Measurements from ENCODE around the gene MUC4. TPM values are rescaled to one million over a fixed set of nuclear protein-coding genes. Genes with fewer than 3 reads are reported as not detected.

The MUC4 gene
- total and polyA plus RNA-seq, 2 experiments from 2014 or later, result 1.3 TPM

DNA sequence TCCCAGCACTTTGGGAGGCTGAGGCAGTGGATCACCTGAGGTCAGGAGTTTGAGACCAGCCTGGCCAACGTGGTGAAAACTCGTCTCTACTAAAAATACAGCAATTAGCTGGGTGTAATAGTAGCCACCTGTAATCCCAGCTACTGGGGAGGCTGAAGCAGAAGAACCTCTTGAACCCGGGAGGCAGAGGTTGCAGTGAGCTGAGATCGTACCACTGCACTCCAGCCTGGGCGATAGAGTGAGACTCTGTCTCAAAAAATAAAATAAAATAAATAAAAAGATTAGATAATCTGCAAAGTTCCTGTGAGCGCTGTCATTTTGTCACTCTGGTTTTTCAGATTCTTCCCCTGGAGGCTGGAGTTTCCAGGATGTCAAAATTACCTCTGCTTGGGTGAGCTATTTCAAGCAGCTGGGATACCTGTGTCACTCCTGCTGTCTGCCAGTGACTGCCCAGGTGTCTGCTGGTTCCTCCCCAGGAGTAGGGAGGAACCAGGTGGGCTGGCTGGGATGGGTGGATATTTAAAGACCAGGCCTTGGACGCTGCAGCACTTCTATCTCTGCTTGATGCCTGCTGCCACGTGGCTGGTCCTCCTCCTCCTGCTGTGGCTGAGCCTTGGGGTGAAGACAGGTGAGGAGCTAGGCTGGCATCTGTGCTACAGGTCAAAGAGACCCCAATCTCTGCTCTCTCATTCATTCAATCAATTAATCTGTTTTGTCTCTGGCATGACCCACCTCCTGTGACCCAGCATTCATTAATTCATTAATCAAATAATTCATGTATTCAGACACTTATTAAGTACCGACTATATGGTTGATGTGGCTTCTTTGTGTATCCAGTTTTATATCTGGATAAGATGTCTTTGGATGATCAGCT is 110.5 kb downstream of the MUC4 start:
- peaks cover 3% of the 10 kb centered on the region for H3K27me3 Mint-ChIP-seq (ENCODE audit: insufficient read depth, low read depth, poor library complexity)
- no peaks in the 10 kb centered on the region for H3F3A ChIP-seq (replicated peaks; ENCODE audit: low read depth)
- no peak overlapping the region for H3K4me3 Mint-ChIP-seq
- ATAC-seq (no peak), DNase-seq (ENCODE audit: low spot score) (no peak)
- no peak overlapping the region for H3K27ac ChIP-seq (ENCODE audit: low read depth)
- H3K9me3 Mint-ChIP-seq, result no peaks in the 10 kb centered on the region
- H3K36me3 ChIP-seq (ENCODE audit: insufficient read depth), result no peaks in the 10 kb centered on the region
- no peaks in the 10 kb centered on the region; the same call in 1 of the 2 replicates for H4K20me1 ChIP-seq (replicated peaks; ENCODE audit: insufficient read depth)
- H3K36me3 Mint-ChIP-seq (ENCODE audit: low read depth), result peaks cover 1% of the 10 kb centered on the region; the same call in 1 of the 3 replicates
- no peak overlapping the region for H2AFZ ChIP-seq
- H3K4me1 ChIP-seq (ENCODE audit: insufficient read depth), result peaks cover 18% of the 10 kb centered on the region; the same call in 1 of the 2 replicates
- H3K4me2 ChIP-seq, result no peak overlapping the region
- TF ChIP-seq, protein P1, sequence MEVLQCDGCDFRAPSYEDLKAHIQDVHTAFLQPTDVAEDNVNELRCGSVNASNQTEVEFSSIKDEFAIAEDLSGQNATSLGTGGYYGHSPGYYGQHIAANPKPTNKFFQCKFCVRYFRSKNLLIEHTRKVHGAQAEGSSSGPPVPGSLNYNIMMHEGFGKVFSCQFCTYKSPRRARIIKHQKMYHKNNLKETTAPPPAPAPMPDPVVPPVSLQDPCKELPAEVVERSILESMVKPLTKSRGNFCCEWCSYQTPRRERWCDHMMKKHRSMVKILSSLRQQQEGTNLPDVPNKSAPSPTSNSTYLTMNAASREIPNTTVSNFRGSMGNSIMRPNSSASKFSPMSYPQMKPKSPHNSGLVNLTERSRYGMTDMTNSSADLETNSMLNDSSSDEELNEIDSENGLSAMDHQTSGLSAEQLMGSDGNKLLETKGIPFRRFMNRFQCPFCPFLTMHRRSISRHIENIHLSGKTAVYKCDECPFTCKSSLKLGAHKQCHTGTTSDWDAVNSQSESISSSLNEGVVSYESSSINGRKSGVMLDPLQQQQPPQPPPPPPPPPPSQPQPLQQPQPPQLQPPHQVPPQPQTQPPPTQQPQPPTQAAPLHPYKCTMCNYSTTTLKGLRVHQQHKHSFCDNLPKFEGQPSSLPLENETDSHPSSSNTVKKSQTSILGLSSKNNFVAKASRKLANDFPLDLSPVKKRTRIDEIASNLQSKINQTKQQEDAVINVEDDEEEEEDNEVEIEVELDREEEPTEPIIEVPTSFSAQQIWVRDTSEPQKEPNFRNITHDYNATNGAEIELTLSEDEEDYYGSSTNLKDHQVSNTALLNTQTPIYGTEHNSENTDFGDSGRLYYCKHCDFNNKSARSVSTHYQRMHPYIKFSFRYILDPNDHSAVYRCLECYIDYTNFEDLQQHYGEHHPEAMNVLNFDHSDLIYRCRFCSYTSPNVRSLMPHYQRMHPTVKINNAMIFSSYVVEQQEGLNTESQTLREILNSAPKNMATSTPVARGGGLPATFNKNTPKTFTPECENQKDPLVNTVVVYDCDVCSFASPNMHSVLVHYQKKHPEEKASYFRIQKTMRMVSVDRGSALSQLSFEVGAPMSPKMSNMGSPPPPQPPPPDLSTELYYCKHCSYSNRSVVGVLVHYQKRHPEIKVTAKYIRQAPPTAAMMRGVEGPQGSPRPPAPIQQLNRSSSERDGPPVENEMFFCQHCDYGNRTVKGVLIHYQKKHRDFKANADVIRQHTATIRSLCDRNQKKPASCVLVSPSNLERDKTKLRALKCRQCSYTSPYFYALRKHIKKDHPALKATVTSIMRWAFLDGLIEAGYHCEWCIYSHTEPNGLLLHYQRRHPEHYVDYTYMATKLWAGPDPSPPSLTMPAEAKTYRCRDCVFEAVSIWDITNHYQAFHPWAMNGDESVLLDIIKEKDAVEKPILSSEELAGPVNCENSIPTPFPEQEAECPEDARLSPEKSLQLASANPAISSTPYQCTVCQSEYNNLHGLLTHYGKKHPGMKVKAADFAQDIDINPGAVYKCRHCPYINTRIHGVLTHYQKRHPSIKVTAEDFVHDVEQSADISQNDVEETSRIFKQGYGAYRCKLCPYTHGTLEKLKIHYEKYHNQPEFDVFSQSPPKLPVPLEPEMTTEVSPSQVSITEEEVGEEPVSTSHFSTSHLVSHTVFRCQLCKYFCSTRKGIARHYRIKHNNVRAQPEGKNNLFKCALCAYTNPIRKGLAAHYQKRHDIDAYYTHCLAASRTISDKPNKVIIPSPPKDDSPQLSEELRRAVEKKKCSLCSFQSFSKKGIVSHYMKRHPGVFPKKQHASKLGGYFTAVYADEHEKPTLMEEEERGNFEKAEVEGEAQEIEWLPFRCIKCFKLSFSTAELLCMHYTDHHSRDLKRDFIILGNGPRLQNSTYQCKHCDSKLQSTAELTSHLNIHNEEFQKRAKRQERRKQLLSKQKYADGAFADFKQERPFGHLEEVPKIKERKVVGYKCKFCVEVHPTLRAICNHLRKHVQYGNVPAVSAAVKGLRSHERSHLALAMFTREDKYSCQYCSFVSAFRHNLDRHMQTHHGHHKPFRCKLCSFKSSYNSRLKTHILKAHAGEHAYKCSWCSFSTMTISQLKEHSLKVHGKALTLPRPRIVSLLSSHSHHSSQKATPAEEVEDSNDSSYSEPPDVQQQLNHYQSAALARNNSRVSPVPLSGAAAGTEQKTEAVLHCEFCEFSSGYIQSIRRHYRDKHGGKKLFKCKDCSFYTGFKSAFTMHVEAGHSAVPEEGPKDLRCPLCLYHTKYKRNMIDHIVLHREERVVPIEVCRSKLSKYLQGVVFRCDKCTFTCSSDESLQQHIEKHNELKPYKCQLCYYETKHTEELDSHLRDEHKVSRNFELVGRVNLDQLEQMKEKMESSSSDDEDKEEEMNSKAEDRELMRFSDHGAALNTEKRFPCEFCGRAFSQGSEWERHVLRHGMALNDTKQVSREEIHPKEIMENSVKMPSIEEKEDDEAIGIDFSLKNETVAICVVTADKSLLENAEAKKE (CRISPR knock-in tag; IDR thresholded peaks at IDR 0.05), result no peak
- TF ChIP-seq NANOG (IDR thresholded peaks at IDR 0.05; ENCODE audit: borderline replicate concordance) (no peak), EZH2 (IDR thresholded peaks at IDR 0.05; ENCODE audit: low read depth, unreplicated experiment) (no peak), POLR2AphosphoS5 (IDR thresholded peaks at IDR 0.05; ENCODE audit: low read depth) (no peak), ZNF114 (CRISPR knock-in tag; IDR thresholded peaks at IDR 0.05) (no peak), CREB1 (CRISPR knock-in tag; IDR thresholded peaks at IDR 0.05; ENCODE audit: low read depth) (no peak)
- TF ChIP-seq, protein P2, sequence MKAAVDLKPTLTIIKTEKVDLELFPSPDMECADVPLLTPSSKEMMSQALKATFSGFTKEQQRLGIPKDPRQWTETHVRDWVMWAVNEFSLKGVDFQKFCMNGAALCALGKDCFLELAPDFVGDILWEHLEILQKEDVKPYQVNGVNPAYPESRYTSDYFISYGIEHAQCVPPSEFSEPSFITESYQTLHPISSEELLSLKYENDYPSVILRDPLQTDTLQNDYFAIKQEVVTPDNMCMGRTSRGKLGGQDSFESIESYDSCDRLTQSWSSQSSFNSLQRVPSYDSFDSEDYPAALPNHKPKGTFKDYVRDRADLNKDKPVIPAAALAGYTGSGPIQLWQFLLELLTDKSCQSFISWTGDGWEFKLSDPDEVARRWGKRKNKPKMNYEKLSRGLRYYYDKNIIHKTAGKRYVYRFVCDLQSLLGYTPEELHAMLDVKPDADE (IDR thresholded peaks at IDR 0.05), result no peak
- no peaks in the 10 kb centered on the region for H3K79me2 ChIP-seq (replicated peaks; ENCODE audit: insufficient read depth)
- H3K27ac Mint-ChIP-seq, result no peak overlapping the region
- H3K4me1 Mint-ChIP-seq, result peaks cover 43% of the 10 kb centered on the region
- H3K9me2 ChIP-seq (ENCODE audit: insufficient read depth), result 0 out of 2 replicates have a peak, but pooled peaks cover 3% of the 10 kb centered on the region
- no peaks in the 10 kb centered on the region for H3K27me3 ChIP-seq (ENCODE audit: insufficient read depth)
- H3K4me3 ChIP-seq, result no peak overlapping the region
